K562 (cell line): ENCODE measurements around the gene RAPGEF5. TPM values are rescaled to one million over a fixed set of nuclear protein-coding genes. Genes with fewer than 3 reads are reported as not detected.

Experiments
- ATAC-seq: fragments of 200-7000 bp; cut with Tn5 transposase; 3 replicates; pipeline ENCODE4 v1.9.1; 2020; ENCODE audit warnings: moderate library complexity
- BruUV-seq: library from RNA; stranded (reverse); fragments of 400-500 nt; replicated peaks from 2 replicates; lab custom pipeline; 2021; lab: Mats Ljungman, UMichigan
- CTCF ChIA-PET: fragments of 300-600 bp; formaldehyde crosslinking; extraction: SDS; loops from one replicate; lab custom pipeline; 2021; ENCODE audit warnings: low intra/inter-chr PET ratio; lab: Yijun Ruan, JAX
- POLR2A ChIA-PET: fragments of 300-600, 350-650 bp; sonication (Branson Sonifier 250); formaldehyde crosslinking; extraction: SDS; loops from one replicate; lab custom pipeline; 2021; ENCODE audit warnings: antibody characterized with exemption, inconsistent platforms; lab: Yijun Ruan, JAX
- DNase-seq, 4 experiments: peaks; one replicate each; pipeline versions ENCODE4 v3.0.0 to v3.0.0-alpha.2; 2011 to 2018; ENCODE audit warnings: low spot score in 3 of 4, mixed read lengths in 3 of 4; ENCODE audit errors: extremely low read depth in 1 of 4
- FAIRE-seq: peaks from 2 replicates; lab custom pipeline; 2011; peaks lifted over from hg19 to GRCh38; lab: Jason Lieb, UNC
- H2AFZ ChIP-seq: 2 replicates; pipeline ENCODE4 v1.6.0; 2011; ENCODE audit warnings: low read depth, low read length, control low read depth, inconsistent platforms
- H3K27ac ChIP-seq: fragments of 200-600 bp; 3 replicates; pipeline ENCODE4 v1.8.0; 2011; ENCODE audit warnings: low read depth, mild to moderate bottlenecking, control low read depth, inconsistent platforms, low read length, moderate library complexity, mixed read lengths; ENCODE audit errors: extremely low read depth
- H3K27me3 ChIP-seq, 2 experiments: fragments of 300-600 bp in 1 of 2; 2 replicates in 1 of 2; 3 replicates in 1 of 2; pipeline versions ENCODE4 v1.6.0 to v1.8.0; 2011; ENCODE audit warnings: inconsistent platforms in 2 of 2, low read length in 2 of 2, mild to moderate bottlenecking in 1 of 2, mixed read lengths in 1 of 2, moderate library complexity in 1 of 2; ENCODE audit not compliant: control insufficient read depth in 2 of 2, insufficient read depth in 2 of 2
- H3K36me3 ChIP-seq: fragments of 300-600 bp; 3 replicates; pipeline ENCODE4 v1.8.0; 2011; ENCODE audit warnings: mild to moderate bottlenecking, low read length, inconsistent platforms; ENCODE audit not compliant: control insufficient read depth, insufficient read depth
- H3K4me1 ChIP-seq, 2 experiments: fragments of 200-600 bp in 1 of 2; replicated peaks in 1 of 2; 2 replicates in 1 of 2; 3 replicates in 1 of 2; pipeline versions ENCODE4 v1.5.1 to v1.8.0; 2011; ENCODE audit warnings: inconsistent platforms in 2 of 2, low read length in 2 of 2, mild to moderate bottlenecking in 1 of 2, mixed read lengths in 1 of 2, moderate library complexity in 1 of 2; ENCODE audit not compliant: control insufficient read depth in 2 of 2, insufficient read depth in 2 of 2
- H3K4me2 ChIP-seq: 2 replicates; pipeline ENCODE4 v1.6.1; 2011; ENCODE audit warnings: low read length, control low read depth, inconsistent platforms, mixed read lengths; ENCODE audit not compliant: insufficient read depth
- H3K4me3 ChIP-seq: fragments of 200-600 bp; sonication (generic), shearing (Covaris generic); 2 replicates; pipeline ENCODE4 v1.5.1; 2016; ENCODE audit warnings: control low read depth, inconsistent platforms
- H3K79me2 ChIP-seq: fragments of 200-600 bp; 3 replicates; pipeline ENCODE4 v1.8.0; 2011; ENCODE audit warnings: low read length, inconsistent platforms; ENCODE audit not compliant: control insufficient read depth, insufficient read depth
- H3K9ac ChIP-seq, 2 experiments: 2 replicates each; pipeline versions ENCODE4 v1.6.0 to v1.6.1; 2011; ENCODE audit warnings: low read depth in 2 of 2, low read length in 2 of 2, control low read depth in 1 of 2, inconsistent platforms in 1 of 2, mild to moderate bottlenecking in 1 of 2, mixed read lengths in 1 of 2; ENCODE audit not compliant: insufficient read depth in 1 of 2
- H3K9me1 ChIP-seq: one replicate; pipeline ENCODE4 v1.6.0; 2011; ENCODE audit warnings: inconsistent platforms, mild to moderate bottlenecking, low read length, moderate library complexity; ENCODE audit not compliant: control insufficient read depth, insufficient read depth
- H3K9me3 ChIP-seq: replicated peaks from 2 replicates; pipeline ENCODE4 v1.5.1; 2011; ENCODE audit warnings: low read depth, low read length, inconsistent platforms; ENCODE audit not compliant: control insufficient read depth, insufficient read depth
- H4K20me1 ChIP-seq: replicated peaks from 2 replicates; pipeline ENCODE4 v1.6.1; 2011; ENCODE audit warnings: low read length, inconsistent platforms, mixed read lengths; ENCODE audit not compliant: control insufficient read depth, insufficient read depth
- AFF1 ChIP-seq, 2 experiments: fragments of 450-650 bp; IDR thresholded peaks; 2 replicates each; pipeline ENCODE4 v1.6.1; 2018; ENCODE audit warnings: mild to moderate bottlenecking in 2 of 2, low read depth in 1 of 2; ENCODE audit not compliant: partially characterized antibody in 2 of 2
- ATF1 ChIP-seq, 2 experiments: fragments of 450-650 bp in 1 of 2; IDR thresholded peaks; 2 replicates each; pipeline ENCODE4 v1.6.1; 2016; ENCODE audit warnings: missing compliant biosample characterization in 1 of 2, missing genetic modification characterization in 1 of 2
- ETS1 ChIP-seq: conservative IDR thresholded peaks from 2 replicates; pipeline ENCODE4 v1.6.1; 2011; ENCODE audit warnings: low read depth, mild to moderate bottlenecking, low read length; ENCODE audit not compliant: control insufficient read depth
- ETV5 ChIP-seq: sonication (generic); formaldehyde crosslinking; IDR thresholded peaks from 2 replicates; pipeline ENCODE4 v1.4.0; 2020; ENCODE audit warnings: low read depth, mild to moderate bottlenecking, missing genetic modification reagents
- MXI1 ChIP-seq: IDR thresholded peaks from 2 replicates; pipeline ENCODE4 v1.6.1; 2011; ENCODE audit warnings: low read depth, mild to moderate bottlenecking, improper control_type of control experiment, low read length
- ZNF311 ChIP-seq: fragments of 250-450 bp; sonication (Bioruptor Pico); IDR thresholded peaks from 2 replicates; pipeline ENCODE4 v1.4.0; 2020; ENCODE audit warnings: mild to moderate bottlenecking, moderate library complexity
- ZNF518B ChIP-seq: fragments of 250-450 bp; sonication (Bioruptor Pico); IDR thresholded peaks from 2 replicates; pipeline ENCODE4 v1.5.0; 2021; ENCODE audit warnings: mild to moderate bottlenecking, moderate library complexity
- WGBS: fragments of 100-300 bp; shearing (Covaris generic); methylation state at CpG from one replicate; pipeline ENCODE4 v1.1.6; 2016; ENCODE audit warnings: low coverage, mixed read lengths; ENCODE audit not compliant: insufficient coverage; ENCODE audit errors: missing lambda C conversion rate; 5-methylcytosine and 5-hydroxymethylcytosine counted together
- in situ Hi-C: fragments of 300-500 bp; cut with MboI; formaldehyde crosslinking; loops from 4 replicates; pipeline ENCODE4 v1.15.0; 2018; ENCODE audit warnings: inconsistent platforms, mixed read lengths
- intact Hi-C: fragments of 100-400 bp; cut with micrococcal nuclease; formaldehyde crosslinking; loops from 2 replicates; pipeline ENCODE4 v1.14.2; 2022
- polyA plus RNA-seq, 8 experiments: library from polyadenylated mRNA; depleted of rRNA in 4 of 8; stranded (reverse) in 5 of 8; unstranded in 3 of 8; fragments of >200 nt; fragmentation: Nextera tagmentation in 2 of 8; fragmentation: Illumina TruSeq in 1 of 8; extraction: Ambion mirVana in 2 of 8; extraction: Trizol in 1 of 8; gene quantifications; 2 replicates each; pipeline versions ENCODE4 v1.2.1 to v1.2.3, GENCODE V29; 2011 to 2014; ENCODE audit warnings: inconsistent platforms in 1 of 8, missing spikeins in 1 of 8
- total RNA-seq, 7 experiments: library from RNA; depleted of rRNA in 6 of 7; stranded (reverse); fragments of >200 nt in 6 of 7; fragmentation: Illumina TruSeq in 2 of 7; extraction: Trizol in 2 of 7; gene quantifications; 2 replicates each; pipeline versions ENCODE4 v1.2.1 to v1.2.3, GENCODE V29; 2011 to 2021; ENCODE audit warnings: low replicate concordance in 1 of 7

The RAPGEF5 gene
- total and polyA plus RNA-seq, 9 of the 15 experiments (the other 6 are each of a cell fraction or from before 2014, with no cell fraction given), result 0.39 to 2.0 (median 1.1) TPM

- DNase-seq (no peak), ATAC-seq (no peak), FAIRE-seq (no peak)
- 12% methylated on average over 3 of the region's 3 CpGs for WGBS
- no TSS peak for BruUV-seq
- Histone ChIP-seq H3K27ac (no peak overlapping the region), H3K4me2 (no peak overlapping the region), H3K27me3 (peaks cover 0 to 5% of the 10 kb centered on the region in 2 experiments; a peak in 1 of 5 replicates), H3K4me3 (no peak overlapping the region), H3K79me2 (no peaks in the 10 kb centered on the region), H3K36me3 (no peaks in the 10 kb centered on the region), H3K9ac (no peak overlapping the region), H4K20me1 (no peaks in the 10 kb centered on the region), H3K4me1 (no peaks in the 10 kb centered on the region), H2AFZ (no peak overlapping the region), H3K9me1 (no peaks in the 10 kb centered on the region), H3K9me3 (no peaks in the 10 kb centered on the region)
- POLR2A ChIA-PET, result interaction anchor here (1.3 kb wide), 1 partner anchor 9 kb away, joined by 3 read pairs; no protein-coding TSS in a partner anchor
- intact Hi-C loops, result no loop called here
- in situ Hi-C loops, result no loop called here
- CTCF ChIA-PET, result no interaction called here
- TF ChIP-seq ETV5 (CRISPR knock-in tag) (no peak), ETS1 (no peak), MXI1 (no peak), AFF1 (IDR thresholded peaks at IDR 0.05; ENCODE audit: low read depth in 1 of 2, partially characterized antibody in 2 of 2) (no peak), ZNF311 (CRISPR knock-in tag) (no peak), ATF1 (CRISPR knock-in tag; IDR thresholded peaks at IDR 0.05) (no peak), ATF1 (tag; IDR thresholded peaks at IDR 0.05) (no peak), ZNF518B (no peak)
These were observed 164.2 kb downstream of the RAPGEF5 start for GRCh38 chr7:22192801-22193200.
